Activated T-cell treated with anti-CD3 and anti-CD28 coated beads for 24 hours (primary cell): ENCODE measurements around the gene RAP1GAP.
"Not testable (repeated sequence)": the region's sequence is repeated elsewhere in the genome, so short reads cannot be mapped to it uniquely, and the experiment has no call there.

Experiments
- DNase-seq: peaks from one replicate; pipeline ENCODE4 v3.0.0-alpha.2; 2020; ENCODE audit warnings: low read depth

Gene RAP1GAP

DNA sequence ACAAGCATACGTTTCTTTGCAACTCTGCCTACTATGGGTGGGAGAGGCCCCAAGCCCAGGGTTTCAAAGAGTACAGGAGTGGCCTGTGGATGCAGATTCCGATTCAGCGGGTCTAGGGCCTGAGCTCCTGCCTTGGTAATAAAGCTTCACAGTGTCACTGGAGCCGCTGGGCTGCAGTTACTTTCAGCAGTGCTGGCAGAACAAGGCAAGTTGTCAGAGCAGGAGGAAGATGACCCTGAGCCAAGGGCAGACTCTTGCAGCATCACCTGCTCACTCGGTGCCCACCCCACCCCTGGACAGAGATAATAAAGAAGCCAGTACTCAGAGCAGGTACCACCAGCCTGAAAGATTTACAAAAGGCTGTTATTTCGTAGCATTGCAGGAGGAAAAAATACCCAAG lies 8.0 kb upstream of the RAP1GAP start:
- DNase-seq, result no peak

- DNase-seq, result no peak
Observed at GRCh38 chr1:21674957-21675356, 5.8 kb upstream of the RAP1GAP start.

GRCh38 chr1:21673853-21674252 lies 4.7 kb upstream of the RAP1GAP start:
- not testable (repeated sequence) for DNase-seq

GRCh38 chr1:21673277-21673780 lies 4.2 kb upstream of the RAP1GAP start:
- DNase-seq, result no peak

DNA sequence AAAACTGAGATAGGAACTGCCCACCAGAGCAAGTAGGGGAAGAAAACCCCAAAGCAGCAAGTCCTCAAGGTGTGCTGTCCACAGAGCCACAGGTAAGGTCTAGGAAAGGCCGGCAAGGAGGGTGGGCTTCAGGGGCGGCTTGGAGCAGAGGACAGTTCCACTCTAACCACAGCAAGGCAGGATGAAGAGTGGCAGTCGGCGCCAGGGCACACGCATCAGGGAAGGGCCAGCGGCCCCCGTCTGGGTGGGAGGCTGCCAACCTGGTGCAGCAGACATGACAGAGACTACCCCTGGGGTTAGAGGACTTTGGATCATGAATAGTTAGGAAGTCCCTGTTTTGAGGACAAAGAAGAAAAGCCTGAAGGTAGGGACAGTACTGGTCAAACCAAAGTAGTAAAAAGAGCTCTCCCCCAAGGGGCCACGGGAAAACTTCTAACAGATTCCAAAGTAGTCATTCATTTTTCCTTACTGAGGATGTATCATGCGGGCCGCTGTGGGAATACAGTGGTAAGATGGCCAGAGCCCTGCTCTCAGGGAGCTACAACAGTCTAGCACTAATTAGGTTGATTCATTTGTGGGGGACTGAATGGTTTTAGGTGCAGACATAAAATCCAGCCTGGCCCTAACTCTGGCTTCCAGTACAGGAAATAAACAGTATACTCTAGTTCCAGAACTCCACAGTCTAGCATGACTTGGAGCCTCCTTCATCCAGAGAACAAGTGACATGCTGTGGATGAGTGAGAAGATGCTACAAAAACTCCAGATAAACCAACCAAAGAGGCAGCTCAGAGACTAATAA lies 3.5 kb upstream of the RAP1GAP start:
- no peak for DNase-seq

GRCh38 chr1:21671915-21672314 lies 2.8 kb upstream of the RAP1GAP start:
- DNase-seq, result no peak

DNA sequence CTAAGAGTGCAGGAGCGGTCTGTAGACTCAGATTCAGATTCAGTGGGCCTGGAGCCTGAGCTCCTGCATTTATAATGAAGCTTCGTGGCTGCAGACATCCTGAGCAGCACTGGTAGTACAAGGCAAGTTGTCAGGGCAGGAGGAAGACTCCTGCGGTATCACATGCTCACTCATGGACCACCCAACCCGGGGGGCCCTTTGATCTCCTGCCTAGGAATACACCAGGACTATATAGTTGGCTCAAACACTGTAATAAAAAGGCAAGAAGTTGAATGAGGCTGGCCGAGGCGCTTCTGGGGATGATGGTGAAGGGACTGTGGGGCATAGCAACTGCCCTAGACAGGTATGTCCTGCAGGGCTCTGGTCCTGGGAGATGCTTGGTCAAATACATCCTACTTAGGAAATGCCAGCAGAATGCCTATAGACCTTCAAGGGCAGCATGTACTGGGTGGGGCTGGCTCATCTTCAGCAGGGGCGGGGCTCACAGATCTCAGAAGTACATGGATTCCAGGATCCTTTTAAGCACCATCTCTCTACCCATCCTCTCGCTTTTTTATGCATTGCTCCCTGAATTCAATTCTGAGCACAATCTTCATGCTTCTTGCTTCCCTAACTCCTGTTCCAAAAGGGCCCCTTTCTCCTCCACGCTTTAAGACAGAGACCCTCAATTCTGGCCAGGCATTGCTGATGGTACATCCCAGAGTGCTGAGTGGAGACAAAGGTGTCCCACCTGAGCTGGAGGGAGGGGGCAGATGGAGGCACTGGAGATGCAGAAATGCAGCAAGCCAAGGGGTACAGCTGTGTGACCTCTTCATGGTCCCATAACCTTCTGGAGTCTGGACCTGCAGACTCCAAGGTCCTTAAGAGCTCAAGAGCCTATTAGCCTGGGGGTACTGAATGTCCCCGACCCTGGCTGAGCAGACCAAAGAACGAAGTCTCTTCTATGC lies 2.1 kb upstream of the RAP1GAP start:
- DNase-seq, result no peak

DNA sequence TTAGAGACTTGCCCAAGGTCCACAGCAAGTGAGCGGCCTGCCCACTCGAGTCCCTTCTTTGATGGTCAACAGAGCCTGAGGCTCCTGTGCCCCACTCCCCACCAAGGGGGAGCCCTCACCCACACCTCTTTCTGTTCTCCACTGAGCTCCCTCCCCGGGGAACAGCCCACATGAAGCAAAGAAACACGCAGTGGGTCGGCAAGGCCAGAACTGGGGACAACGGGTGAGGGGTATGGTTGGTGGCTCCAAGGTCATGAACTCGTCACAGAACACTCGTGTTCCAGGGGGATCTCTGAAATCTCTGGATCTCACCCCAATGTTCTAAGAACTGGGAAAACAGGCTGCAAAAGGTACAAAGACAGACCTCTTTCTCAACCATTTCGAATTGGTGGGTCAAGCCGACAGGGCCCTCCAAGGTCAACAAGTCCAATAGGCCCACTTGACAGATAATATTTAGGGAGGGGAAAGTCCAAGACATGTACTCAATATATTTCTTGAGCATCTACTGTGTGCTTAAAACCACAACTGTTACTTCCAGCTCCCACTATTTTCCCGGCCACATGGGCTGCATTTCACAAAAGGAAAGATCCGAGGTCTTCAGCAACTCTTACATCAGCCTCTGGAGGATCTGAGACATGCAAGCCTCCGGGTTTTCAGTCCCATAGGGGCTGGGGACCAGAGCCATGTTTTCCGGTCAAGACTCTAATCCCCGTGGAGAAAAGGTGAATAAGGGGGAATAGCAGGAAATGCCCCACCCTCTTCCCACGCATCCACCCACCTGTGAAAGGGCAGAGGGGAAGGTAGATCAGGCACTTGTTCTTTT lies 1.1 kb upstream of the RAP1GAP start:
- DNase-seq, result no peak

DNA sequence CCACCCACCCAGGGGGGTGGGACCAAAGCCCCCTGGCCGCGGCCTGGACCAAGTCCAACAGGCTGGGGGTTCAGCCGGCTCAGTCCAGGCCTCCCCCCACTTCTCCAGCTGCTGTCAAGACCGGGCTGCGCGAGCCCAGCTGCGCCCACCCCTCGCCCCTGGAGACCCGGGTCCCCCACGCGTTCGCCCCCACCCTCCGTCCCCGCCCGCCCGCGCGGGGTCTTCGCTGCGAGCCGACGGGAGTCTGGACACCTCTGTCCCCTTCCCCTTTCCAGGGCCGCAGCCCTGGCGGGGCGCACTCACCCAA lies 253 bp downstream of the RAP1GAP start:
- no peak for DNase-seq

DNA sequence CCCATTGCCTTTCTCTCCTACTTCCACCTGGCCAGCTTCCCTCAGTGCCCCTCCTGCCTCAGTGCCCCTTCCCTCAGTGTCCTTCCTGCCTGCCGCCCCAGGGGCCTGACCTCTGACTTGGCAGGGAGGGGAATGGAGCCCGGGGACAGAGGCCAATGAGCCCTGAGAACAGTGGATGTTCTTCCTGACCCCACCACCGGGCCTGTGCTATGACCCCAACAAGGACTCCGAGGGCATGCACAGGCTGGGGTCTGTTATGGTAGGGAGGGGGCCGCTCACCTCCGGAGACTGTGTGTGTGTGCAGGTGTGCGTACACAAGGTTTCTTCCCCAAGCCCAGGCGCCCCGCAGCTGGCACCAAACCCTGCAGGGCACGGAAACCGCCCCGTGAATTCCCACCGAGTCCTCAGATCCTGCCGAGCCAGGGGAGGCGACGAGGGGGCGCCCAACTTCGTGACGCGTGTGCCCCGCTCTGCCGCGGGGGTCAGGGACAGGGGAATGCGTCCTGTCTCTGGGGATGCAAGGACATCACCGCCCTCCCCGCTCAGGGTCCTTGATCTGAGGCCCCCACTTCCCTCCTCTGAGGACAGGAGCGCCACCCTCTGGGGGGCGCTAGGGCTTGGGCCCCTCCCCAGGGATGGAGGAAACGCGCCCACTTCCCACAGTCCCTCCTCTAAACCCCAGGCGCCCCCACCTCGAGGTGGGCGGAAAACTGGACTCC lies 766 bp downstream of the RAP1GAP start:
- no peak for DNase-seq

GRCh38 chr1:21667348-21668231 lies 1.6 kb downstream of the RAP1GAP start:
- no peak for DNase-seq

GRCh38 chr1:21666576-21667320 lies 2.4 kb downstream of the RAP1GAP start:
- DNase-seq, result no peak

DNA sequence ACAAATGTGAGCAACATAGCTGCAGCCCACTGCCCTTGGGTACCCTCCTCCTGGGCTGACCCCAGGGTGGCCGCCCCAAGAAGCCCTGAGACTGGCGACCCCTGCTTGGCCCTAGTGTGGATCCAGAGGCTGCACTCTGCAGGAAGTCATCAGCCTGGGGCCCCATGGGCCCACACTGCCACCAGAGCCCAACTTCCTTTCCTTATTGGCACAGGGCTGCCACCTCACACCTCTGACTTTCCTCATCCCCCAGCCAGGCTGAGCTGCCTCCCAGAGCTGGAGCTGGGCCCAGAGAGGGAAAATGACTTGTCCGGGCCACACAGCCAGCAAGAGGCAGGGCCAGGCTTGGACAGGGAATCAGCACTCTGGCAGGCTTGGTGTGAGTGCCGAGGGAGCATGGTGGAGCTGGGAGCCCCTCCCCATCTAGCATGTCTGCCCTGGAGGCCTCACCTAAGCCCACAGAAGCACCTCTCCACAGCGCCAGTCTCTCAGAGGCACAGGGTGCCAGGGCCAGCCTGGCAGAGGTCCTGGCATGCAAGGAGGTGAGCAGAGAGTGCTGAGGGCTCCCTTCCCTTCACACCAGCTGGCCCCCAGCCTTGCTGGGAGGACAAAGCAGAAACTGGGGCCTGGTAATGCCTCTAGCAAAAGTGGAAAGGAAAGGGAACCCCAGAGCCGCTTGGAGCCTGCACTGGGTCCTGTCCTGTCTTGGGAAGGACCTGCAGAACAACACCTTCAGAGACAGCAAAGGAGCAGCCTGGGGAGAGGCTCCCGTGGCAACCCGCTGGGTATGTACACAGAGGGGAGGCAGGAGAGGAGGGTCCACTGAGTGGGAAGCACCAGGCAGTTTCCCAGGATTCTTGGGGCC lies 3.2 kb downstream of the RAP1GAP start:
- no peak for DNase-seq

DNA sequence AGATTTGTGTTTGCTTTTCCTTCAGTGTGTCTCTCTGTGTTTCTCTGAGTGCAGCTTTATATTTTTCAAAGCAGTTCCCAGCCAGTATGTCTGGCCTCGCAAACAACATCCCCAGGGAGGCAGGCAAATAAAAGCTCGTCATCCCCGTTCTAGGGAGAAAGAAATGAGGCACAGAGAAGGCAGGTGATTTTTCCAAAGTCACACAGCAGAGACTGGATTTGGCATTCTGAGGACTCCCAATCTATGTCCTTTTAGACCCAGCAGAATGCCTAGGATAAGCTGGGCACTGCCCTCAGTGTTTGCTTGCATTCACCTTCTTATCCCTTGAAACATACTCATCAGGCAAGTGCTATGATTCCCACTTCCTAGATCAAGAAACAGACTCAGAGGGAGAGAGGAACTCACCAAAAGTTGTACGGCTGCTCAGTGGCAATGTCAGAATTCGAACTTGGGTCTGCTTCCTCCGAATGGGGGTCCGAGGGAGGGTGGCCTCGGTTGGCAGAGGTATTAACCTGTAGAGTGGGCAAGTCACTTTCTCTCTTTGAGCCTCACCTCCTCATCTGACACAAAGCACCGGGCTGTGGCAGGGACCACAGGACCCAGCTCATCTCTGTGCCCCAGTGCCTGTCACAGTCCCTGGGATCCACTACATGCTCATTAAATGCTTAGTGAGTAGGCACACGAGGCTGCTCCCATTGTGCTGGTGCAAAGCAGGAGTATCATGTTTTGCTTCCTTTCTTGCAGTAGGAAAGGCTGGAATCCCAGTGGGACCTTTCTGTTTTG lies 4.2 kb downstream of the RAP1GAP start:
- no peak for DNase-seq

DNA sequence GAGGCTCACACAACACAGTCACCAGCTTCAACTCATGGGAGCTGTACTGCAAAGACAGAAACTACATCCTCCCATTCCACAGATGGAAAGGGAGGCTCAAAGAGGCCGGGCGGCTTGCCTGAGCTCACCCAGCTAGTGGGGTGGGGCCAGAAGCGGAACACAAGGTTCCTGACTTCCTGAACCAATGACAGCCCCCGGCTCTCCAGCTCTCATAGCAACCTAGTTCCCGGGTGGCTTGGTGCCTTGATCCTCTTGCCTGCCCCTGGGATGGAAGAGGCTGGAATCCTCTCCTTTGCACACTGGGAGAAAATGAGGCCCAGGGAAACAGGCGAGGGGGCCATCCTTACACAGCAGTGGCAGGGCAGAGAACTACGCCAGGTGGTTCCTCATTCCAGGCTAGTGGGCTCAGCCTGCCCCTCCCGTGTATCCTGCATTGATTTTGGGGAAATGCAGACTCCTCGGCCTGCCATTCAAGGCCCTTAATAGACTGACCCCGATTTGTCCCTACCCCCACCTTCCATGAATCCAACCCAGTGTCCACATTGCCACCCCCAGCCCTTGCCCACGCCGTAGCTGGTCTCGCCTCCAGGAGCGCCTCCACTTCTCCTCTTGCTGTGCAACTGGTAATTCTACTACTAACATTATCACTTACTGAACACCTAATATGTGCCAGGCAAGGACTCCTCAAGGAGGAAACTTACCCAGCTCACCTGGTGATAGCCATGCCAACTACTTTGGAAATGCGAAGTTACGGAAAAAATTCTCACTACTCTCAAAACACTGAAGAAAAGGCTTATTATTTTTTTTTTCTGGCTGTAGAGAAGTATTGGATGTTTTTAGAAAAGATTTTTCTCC lies 5.0 kb downstream of the RAP1GAP start:
- DNase-seq, result no peak

DNA sequence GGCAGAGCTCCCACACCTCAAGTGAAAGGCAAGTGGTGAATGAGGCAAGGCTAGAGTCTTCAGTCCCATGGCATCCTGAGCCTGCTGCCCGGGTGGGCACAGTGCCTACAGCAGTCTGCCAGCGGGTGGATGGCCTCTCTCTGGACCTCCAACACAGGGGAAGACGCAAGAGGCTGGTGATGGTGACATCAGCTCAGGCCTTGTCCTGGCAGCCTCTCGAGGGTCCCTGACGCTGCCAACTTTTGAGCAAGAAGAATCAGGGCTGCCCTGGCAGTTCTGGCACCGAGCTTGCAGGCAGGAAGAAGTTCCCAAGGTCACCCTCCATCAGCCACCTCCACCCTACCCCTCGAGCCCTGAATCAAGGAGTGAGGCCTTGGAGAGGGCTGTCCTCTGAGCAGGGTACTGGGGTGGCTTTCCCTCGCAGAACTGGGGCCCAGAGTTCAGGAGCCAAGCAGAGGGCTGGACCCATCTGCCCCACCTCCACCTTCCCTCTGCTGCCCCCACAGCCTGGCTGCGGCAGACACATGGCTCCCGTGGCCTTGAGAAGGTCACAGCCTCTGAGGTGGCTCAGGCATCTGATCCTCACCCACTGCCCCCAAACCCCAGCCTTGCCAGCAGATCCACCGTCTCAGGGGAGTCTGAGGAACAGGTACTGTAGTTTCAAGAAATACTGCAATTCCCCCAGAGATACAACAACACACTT lies 5.8 kb downstream of the RAP1GAP start:
- DNase-seq, result no peak
